ENCODE data around the gene GARIN5B.
"Not testable (repeated sequence)": the region's sequence is repeated elsewhere in the genome, so short reads cannot be mapped to it uniquely, and the experiment has no call there.

The GARIN5B gene

DNA sequence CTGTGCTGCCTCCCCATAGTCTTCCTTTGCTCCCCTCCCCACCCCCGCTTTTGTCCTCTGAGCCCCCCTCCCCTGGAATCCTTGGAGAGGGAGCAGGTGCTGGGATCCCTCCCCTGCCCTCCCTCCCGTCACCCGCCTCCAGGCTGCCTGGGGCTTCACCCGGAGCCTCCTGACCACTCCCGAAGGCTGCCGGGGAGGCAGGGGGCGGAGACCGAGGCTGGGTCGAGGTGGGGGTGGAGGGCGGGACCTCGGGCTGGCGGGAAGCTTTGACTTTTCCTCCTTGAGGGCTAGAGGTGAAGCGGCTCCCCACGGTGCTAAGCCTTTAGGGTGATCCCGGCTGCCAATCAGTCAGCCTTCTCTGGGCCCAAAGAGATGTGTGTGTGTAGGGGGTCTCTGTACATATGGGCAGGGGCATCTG is 21.9 kb downstream of the GARIN5B start:
- TF ChIP-seq, protein P1, sequence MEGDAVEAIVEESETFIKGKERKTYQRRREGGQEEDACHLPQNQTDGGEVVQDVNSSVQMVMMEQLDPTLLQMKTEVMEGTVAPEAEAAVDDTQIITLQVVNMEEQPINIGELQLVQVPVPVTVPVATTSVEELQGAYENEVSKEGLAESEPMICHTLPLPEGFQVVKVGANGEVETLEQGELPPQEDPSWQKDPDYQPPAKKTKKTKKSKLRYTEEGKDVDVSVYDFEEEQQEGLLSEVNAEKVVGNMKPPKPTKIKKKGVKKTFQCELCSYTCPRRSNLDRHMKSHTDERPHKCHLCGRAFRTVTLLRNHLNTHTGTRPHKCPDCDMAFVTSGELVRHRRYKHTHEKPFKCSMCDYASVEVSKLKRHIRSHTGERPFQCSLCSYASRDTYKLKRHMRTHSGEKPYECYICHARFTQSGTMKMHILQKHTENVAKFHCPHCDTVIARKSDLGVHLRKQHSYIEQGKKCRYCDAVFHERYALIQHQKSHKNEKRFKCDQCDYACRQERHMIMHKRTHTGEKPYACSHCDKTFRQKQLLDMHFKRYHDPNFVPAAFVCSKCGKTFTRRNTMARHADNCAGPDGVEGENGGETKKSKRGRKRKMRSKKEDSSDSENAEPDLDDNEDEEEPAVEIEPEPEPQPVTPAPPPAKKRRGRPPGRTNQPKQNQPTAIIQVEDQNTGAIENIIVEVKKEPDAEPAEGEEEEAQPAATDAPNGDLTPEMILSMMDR (IDR thresholded peaks at IDR 0.05; ENCODE audit: extremely low read depth, missing control alignments): no peak

DNA sequence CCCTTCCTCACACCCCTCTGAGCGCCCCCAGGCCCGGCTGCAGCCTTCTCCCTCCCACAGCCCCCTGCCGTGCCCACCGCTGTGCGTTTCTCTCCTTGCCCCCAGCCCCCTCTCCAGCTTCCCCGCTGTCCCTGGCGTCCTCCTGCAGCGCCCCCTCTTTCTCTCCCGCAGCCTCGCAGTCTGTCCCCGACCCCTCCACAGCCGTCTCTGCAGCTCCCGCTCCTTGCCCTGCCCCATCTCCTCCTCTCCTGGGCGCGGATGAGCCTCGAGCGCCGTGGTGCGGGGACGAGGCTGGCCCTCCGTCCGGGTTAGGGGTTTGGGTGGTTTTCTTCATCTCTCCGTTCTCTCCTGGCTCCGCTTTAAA is 22.3 kb downstream of the GARIN5B start:
- DNase-seq (ENCODE audit: low spot score): no peak
- TF ChIP-seq, protein P1 (IDR thresholded peaks at IDR 0.05; ENCODE audit: extremely low read depth, missing control alignments): no peak

More for the DNA sequence above, 21.9 kb downstream of the GARIN5B start:
- peak; percentile 94 for DNase-seq (ENCODE audit: low spot score)

DNA sequence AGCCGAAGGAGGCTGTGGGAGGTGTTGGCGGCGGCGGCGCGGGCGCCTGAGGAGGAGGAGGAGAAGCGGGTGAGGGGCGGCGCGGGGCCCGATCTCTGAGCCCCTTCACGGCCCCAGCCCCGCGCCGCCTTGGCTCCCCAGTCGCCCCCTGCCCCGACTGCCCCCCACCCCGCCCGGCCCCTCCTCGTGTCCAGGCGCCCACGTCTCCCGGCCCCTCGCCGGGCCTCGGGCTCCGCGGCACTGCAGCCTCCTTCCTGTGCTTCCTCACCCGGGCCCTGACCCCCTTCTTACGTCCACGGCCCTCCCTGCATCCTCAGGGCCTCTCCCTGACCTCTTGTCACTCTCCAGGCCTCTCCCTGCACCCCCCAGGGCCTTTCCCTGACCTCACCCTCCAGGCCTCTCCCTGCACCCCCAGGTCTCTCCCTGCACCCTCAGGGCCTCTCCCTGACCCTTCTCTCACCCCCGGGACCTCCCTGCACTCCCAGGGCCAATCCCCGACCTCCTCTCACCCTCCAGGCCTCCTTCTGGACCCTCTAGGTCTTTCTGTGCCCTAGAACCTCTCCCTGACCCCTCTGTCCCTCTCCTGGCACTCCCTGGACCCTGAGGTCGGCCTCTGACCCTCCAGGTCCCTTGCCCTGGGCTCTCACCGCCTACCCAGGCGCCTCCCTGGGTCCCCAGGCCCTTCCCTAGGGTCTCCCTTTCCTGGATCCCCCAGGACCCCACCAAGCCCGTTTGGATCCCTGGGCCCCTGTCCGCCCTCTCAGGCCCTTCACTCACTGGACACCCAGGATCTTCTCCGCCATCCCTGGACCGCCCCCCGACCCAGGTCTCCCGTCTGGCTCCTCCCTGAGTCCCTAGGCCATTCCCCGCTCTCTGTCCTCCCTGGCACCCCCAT is 22.9 kb downstream of the GARIN5B start:
- DNase-seq (ENCODE audit: low spot score): no peak
- TF ChIP-seq, protein P1 (IDR thresholded peaks at IDR 0.05; ENCODE audit: extremely low read depth, missing control alignments): no peak

DNA sequence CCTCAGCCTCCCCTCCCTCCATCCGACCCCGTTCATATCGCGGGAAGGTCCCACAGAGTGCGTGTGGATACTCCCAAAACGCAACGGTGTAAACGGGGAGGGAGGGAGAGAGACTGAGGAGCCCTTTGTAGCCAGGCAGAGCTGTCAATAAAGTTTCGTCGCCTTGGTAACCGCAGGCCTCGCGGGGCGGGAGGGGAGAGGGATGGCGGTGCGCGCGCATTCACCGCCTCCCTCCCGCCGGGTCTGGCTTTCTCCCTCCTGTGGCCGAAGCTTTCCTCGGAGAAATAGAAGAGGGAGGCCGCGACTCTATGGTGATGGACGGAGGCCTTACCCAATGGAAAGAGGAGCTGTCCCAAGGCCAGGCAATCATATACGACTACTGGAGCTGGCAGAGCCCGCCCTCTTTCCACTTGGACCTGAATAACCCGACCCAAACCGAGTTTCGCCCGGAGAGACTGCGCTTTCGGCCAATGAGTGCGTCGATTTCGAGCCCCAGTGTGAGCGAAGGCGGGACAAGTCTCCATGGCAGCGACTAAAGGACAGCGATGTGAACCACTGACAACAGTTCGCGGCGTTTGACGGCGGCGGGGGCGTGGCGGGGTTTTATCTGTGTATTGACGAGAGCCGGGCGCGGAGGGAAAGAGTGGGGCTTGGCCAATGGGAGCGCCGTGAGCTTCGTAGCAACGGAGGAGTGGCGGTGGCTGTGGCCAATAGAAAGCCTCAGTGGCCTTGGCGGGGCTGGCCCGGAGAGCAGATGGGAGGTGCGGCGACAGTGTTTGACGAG is 23.8 kb downstream of the GARIN5B start, which contains the start of gene KMT5C:
TSS of gene KMT5C (plus strand) at position 772 of the 784 bp plus-strand sequence. CDS start 2,061 bp downstream, outside the sequence.
- peak; percentile 99 for DNase-seq (ENCODE audit: low spot score)
- TF ChIP-seq, protein P1 (IDR thresholded peaks at IDR 0.05; ENCODE audit: extremely low read depth, missing control alignments): no peak

DNA sequence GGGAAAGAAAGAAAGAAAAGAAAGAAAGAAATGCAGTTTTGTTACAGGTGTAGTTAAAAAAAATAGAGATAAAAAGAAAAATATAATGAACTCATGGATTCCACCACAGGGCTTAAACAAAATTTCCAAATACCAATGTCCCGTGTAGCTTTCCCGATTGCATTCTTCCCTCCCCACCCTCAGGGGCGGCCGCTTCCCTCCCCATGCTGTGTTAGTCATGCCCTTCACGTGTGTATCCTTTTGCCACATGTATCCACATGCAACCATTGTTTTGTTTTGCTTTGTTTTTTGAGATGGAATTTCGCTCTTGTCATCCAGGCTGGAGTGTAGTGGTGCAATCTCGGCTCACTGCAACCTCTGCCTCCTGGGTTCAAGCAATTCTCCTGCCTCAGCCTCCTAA is 27.0 kb downstream of the GARIN5B start:
- DNase-seq (ENCODE audit: low spot score): no peak
- TF ChIP-seq, protein P1 (IDR thresholded peaks at IDR 0.05; ENCODE audit: extremely low read depth, missing control alignments): no peak

DNA sequence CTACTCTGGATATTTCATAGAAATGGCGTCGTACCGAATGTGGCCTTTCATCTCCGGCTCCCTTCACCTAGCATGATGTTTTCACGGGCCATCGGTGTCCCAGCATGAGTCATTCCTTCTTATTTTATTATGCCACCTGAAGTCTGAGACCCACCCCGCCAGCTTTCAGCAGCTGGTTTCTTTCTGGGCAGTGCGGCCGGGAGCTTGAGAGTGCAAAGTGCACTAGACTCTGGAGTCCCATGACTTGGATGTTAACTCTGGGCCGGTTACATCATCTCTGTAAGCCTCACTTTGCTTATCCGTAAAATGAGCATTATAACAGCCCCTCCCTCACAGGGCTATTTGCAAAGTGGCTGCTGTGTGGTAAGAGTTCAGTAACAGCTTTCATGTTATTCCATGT is 29.2 kb downstream of the GARIN5B start:
- TF ChIP-seq, protein P1 (IDR thresholded peaks at IDR 0.05; ENCODE audit: extremely low read depth, missing control alignments): no peak
- DNase-seq (ENCODE audit: low spot score): no peak

DNA sequence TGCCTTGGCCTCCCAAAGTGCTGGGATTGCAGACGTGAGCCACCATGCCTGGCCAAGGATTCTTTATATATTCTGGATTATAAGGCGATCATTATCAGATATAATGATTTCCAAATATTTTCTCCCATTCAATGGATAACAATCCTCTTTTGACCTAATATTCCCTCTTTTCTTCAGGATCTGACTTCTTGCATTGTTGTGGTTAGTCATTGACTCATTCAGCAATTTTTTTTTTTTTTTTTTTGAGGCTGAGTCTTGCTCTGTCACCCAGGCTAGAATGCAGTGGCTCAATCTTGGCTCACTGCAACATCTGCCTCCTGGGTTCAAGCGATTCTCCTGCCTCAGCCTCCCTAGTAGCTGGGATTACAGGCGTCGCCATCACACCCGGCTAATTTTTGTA is 33.3 kb downstream of the GARIN5B start:
- DNase-seq (ENCODE audit: low spot score): not testable (repeated sequence)

DNA sequence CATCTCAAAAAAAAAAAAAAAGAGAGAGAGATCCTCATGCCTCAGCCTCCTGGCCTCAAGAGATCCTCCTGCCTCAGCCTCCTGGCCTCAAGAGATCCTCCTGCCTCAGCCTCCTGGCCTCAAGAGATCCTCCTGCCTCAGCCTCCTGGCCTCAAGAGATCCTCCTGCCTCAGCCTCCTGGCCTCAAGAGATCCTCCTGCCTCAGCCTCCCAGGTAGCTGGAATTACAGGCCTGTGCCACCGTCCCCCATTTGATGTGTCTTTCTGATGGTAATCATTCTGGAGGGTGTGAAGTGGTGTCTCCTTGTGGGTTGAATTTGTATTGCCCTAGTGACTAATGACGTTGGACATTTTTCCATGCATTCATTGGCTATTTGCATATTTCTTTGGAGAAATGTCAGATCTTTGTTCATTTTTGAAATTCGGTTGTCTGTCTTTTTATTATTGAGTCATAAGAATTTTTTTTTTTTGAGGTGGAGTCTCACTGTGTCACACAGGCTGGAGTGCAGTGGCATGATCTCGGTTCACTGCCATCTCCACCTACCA is 34.2 kb downstream of the GARIN5B start:
- DNase-seq (ENCODE audit: low spot score): not testable (repeated sequence)

Data from GM20000 (cell line).